ENCODE measurements around the gene PCNX2.

GRCh38 chr1:233109096-233109495 lies 186.4 kb downstream of the PCNX2 start:
- TF ChIP-seq EZH2 (IDR thresholded peaks at IDR 0.05; ENCODE audit: insufficient read depth, low read length), result no peak
- TF ChIP-seq, protein P1, sequence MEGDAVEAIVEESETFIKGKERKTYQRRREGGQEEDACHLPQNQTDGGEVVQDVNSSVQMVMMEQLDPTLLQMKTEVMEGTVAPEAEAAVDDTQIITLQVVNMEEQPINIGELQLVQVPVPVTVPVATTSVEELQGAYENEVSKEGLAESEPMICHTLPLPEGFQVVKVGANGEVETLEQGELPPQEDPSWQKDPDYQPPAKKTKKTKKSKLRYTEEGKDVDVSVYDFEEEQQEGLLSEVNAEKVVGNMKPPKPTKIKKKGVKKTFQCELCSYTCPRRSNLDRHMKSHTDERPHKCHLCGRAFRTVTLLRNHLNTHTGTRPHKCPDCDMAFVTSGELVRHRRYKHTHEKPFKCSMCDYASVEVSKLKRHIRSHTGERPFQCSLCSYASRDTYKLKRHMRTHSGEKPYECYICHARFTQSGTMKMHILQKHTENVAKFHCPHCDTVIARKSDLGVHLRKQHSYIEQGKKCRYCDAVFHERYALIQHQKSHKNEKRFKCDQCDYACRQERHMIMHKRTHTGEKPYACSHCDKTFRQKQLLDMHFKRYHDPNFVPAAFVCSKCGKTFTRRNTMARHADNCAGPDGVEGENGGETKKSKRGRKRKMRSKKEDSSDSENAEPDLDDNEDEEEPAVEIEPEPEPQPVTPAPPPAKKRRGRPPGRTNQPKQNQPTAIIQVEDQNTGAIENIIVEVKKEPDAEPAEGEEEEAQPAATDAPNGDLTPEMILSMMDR (IDR thresholded peaks at IDR 0.05; ENCODE audit: insufficient read depth, low read depth, low read length), result no peak

Data from astrocyte (in vitro differentiated cells and primary cell).